Activated naive CD4-positive, alpha-beta T cell treated with anti-CD3 and anti-CD28 coated beads, Interleukin-2, amount 50 U/mL, for 16 hours (primary cell): Measurements from ENCODE around the gene FAM20B.

Experiments used
- DNase-seq: peaks from one replicate; pipeline ENCODE4 v3.0.0-alpha.2; 2020

Gene FAM20B

DNA sequence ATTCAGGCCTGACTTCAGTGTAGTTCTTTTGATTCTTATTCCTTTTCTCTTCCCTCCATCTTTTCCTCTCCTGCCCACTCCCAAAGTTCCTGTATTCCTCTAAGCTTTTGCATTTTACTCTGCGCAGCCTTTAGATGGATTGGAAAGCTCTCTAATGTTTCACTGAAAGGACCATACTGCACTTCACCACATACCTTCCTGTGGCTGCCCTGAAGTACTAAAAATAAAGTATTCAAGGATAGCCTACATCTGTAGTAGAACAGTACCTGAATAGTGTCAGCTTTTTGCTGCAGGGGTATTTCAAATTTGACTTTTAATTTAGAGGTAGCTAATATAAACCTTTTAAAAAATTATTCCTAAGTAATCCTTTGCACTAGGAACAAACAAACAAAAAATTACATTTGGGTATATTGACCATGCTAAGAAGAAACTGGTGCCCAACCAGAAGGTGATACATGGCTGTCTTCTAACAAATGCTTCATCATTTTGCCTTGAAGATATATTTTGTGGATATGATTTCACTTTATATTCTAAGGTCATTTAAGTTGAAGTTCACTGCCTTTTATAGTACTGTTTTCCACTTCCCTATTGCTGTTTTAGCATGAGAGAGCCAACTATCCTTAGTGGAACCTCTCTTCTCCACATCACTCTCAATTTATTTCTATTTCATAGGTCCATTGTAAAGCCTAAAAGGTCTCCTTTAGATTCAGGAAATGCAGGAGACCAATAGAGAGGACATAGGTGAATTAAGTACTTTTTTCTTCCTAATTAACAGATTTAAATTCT lies 22.8 kb downstream of the FAM20B start:
- no peak for DNase-seq

DNA sequence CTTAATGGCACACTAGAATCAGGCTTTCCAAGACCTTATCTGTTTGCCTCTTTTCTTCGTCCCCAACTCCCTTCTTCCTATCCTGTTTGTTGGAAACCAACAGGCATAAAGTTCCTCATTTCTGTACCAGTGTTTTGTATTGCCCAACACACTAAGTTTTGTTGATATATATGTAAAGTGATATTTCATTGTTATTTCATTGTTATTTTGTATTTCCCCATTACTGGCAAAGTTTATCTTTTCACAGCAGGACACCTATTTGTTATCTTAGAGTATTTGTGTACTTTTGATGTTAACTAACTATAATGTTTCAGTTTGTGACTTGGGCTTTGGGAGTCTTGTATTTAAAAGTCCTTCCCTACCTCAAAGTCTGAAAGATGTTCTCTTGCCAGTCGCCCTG lies 27.1 kb downstream of the FAM20B start:
- DNase-seq: no peak

DNA sequence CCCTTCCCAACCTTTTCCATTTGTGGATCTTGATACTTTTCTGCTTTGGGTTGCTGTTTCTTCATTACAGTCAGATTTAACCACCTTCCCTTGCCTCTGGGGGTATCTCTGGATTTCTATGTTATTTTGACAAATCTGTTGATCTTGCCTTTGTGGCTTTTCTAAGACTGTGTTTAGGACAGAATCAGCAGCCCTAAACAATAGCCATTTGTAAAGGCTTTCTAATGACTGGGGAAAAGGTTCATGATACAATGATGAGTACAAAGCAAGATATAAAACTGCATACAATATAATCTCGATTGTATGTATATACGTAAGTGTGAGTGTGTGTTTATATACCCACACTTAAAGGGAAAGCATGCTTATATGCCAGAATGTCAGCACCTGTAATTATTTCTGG lies 27.8 kb downstream of the FAM20B start:
- DNase-seq: no peak

DNA sequence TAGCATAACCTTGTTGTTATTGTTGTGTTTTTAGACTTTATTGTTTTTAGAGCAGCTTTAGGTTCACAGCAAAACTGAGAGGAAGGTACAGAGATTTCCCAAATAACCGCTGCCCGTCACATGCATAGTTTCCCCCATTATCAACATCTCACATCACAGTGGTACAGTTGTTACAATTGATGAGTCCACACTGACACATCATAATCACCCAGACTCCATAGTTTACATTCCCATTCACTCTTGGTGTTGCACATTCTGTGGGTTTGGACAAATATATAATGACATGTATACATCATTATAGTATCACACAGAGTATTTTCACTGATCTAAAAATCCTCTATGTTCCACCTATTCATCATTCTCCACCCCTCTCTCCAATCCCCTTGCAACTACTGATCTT lies 30.2 kb downstream of the FAM20B start:
- DNase-seq: no peak

DNA sequence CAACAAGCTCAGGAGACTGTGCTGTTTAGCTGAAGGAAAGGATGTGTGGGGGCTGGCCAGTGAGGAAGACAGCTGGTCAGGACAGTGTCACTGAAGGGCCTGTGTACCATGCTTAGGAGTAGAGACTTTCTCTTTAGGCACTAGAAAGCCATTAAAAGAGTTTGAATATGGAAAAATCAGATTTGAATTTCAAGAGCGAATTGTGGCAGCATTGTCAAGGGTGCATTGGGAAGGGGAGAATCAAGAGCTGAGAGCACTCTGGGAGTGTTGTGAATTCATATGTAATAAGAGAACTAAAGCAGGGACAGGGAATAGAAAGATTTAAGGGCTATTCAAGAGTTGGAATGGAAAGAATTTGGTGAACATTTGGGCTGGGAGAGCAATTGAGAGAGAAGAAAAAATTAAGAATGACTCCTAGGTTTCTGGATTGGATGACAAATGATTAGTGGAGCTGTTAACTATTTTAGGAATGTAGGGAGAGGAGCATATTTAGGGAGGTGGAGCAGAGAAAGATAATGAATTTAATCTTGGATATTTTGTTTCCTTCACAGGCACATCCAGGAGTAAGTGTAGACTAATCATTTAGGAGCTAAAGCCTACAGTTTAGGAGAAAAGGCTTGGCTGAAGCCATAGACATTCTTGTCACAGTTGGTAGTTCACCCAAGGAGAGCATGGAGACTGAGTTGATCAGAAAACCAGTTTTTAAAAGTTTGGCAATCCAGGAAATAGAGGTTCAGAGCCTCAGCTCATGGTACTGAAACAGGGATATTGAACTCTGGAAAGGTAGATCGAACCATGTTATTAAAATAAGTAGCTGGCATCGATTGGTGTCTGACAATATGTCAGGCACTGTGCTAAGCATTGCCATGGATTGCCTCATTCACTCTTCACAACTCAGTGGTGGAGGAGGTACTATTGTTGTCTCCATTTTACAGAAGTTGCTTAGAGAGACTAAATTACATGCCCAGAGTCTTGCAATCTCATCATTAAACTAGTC lies 33.1 kb downstream of the FAM20B start:
- DNase-seq: no peak

DNA sequence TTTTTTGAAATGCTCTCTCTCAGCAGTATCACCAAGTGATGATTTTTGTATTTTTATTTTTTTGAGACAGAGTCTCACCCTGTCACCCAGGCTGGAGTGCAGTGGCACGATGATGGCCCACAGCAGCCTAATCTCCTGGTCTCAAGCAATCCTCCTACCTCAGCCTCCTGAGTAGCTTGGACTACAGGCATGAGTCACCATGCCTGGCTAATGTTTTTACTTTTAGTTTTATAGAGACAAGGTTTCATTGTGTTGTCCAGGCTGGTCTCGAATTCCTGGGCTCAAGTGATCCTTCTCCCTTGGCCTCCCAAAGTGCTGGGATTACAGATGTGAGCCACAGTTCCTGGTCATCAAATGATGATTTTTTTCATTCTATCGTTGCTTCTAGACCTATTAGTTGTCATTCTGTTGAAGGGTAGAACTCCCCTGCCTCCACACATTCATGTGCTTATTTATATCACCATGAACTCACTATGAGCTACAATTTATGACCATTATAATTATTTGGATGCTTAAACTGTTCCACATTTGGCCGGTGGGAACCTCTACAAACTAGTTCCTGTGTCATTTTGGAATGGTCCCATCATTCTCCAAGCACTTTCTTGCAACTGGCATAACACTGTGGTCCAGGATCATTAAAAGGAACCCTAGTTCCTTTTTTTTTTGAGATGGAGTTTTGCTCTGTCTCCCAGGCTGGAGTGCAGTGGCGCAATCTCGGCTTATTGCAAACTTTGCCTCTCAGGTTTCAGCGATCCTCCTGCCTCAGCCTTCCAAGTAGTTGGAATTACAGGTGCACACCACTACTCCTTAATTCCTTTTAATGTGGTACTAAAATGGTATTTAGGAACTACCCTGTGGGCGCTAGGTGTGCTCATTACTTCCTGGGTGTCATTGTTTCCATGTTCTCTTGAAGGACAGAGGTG lies 35.9 kb downstream of the FAM20B start:
- no peak for DNase-seq

DNA sequence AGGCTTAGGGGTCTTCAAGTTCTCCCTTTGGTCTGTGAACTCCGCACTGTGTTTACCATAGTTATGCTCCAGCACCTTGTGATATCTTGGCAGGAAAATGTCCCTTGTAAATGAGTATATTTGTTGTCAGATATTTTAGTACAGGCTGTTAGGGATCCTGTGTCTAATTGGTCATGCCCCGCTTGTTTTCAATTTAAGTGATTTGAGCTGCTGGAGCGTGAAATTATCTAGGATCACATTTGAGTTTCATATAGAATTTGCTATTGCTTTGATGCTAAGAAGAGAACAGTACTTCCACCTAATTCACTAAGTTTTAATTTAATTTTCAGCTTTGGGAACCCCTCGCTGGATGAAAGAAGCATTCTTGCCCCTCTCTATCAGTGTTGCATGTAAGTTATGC lies 40.8 kb downstream of the FAM20B start:
- DNase-seq: no peak

DNA sequence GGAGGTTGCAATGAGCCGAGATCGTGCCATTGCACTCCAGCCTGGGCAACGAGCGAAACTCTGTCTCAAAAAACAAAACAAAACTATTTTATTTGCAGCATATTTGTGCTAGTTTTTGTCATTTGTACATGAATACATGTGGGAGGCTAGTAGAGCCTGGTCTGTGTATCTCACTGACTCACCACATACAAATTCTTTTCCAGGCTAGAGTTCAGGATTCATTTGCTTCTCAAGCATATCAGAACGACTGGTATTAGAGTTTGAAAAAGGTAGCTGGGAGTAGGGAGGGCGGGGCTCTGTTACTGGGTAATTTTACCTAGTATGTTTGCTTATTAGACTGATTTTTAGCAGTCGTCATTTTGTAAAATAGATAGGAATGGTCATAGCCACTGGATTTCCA lies 51.7 kb downstream of the FAM20B start:
- DNase-seq: no peak

DNA sequence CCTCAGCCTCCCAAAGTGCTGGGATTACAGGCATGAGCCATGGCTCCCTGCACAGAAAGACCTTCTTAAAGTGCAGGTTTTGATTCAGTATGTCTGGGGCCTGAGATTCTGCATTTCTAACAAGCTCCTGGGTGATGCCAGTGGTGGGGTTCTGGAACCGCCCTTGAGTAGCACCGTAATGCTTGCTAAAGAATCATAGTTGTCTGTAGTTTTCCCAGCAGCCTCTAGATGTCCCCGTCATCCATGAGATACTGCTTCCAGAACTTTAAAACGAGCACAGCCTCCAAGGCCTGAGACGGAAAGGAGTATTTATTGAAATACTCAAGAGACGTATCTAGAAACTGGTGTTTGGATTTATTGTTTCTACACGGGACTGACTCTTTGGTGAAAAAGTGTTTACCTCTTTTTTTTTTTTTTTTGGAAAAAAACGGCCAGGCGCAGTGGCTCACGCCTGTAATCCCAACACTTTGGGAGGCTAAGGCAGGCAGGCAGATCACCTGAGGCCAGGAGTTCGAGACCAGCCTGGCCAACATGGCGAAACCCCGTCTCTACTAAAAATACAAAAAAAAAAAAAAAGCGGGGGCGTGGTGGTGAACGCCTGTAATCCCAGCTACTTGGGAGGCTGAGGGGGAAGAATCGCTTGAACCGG lies 53.5 kb downstream of the FAM20B start:
- peak; percentile 40 for DNase-seq

DNA sequence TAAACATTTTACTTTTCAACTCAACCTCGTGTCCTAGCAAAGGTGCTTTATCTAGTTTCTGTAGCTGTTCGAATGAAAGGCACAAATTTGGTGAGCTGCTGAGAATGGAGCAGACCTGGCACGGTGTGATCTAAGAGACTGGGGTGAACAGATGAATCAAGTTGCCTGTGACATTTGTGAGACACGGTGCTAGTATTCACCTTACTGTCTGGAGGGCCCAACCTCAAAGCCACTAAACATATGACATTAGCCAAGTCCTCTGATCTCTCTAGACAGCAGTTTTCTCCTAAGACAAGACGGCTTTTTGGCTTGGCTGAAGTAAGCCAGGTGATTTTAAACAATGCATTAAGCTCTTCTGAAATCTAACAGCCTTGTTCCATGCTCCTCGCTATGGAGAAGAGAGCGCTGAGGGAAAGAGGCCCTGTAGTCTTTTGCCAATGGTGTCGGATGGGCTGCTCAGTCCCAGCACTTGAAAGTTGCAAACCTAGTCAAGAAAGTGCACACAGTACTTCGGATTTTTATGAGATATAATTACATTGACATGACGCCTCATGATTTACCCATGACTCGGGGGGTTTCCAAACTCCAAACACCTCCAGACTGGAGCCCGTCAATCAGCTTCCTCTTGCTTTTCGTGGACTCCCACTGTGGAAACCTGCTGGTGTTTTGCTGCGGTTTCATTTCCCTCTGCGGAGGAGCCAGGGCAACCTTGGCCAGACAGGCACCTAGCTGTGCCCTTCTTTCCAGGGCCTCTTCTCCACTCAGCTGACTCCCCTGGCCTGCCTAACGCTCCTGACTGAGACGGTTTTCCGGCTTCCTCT lies 55.4 kb downstream of the FAM20B start:
- DNase-seq: peak; percentile 24

DNA sequence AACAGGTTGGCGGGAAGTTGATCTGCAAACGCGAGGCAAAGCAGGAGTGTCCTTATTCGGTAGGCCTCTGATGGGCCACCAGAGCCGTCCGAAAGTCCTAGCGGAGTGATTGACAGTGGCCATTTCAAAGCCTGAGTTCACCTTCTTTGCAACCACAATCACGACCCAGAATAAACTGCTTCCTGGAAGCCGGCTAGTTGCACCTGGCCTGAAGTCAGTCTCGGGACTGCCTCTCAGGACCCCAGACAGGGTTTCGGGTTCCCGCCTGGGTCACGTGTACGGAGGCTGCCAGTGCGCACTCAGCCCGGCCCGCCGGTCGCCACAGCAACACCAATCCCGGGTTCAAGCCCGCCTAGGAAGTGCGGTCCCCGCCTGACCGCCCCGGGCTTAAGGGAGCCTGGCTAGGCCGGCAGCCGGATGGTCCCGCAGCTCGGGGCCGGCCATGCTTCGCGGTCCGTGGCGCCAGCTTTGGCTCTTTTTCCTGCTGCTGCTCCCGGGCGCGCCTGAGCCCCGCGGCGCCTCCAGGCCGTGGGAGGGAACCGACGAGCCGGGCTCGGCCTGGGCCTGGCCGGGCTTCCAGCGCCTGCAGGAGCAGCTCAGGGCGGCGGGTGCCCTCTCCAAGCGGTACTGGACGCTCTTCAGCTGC lies 56.1 kb downstream of the FAM20B start, which contains the start of gene TOR3A:
Gene TOR3A (plus strand): TSS at position 384 of the 646 bp plus-strand sequence. CDS start 59 bp downstream, at position 443.
- DNase-seq: peak; percentile 71

DNA sequence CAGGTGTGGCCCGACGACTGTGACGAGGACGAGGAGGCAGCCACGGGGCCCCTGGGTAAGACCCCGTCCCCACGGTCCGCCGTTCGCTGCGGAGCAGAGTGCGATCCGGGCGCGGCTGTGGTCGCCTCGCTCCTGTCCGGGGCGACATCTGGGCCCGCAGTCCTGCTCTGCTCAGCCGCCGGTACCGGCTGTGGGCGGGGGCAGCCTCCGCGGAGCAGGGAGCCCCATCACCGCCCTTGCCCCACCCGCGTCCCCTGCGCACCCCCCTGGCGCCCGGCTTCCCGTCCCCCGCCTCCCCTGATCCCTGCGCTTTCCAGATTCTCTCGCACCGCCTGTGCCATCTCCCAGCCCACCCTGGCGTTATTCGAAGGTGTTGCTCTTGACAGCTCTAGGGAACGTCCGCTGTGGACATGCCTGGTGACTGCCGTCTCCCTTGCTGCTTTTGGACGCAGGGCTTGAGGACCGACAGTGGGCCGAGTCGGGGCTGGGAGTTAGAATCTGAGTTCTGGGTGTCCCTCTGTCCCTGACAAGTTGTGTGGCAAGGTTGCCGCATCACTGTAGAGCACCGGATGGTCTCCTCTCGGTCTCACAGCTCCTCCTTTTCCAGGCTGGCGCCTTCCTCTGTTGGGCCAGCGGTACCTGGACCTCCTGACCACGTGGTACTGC lies 56.8 kb downstream of the FAM20B start:
- peak; percentile 38 for DNase-seq

DNA sequence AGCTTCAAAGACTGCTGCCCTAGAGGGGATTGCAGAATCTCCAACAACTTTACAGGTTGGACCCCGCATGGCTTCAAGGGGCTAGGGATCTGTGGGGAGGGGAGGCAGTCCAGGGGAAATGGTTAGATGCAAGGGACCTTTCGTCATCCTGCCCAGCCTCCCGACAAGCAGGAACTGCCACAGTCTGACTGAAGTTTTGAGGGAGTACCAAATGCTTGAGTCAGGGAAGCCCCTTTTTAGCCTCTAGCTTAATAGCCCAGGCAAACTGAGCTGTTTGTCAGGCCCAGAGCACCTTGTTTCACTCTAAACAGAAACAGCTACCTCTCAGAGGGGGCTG lies 57.3 kb downstream of the FAM20B start:
- no peak for DNase-seq

DNA sequence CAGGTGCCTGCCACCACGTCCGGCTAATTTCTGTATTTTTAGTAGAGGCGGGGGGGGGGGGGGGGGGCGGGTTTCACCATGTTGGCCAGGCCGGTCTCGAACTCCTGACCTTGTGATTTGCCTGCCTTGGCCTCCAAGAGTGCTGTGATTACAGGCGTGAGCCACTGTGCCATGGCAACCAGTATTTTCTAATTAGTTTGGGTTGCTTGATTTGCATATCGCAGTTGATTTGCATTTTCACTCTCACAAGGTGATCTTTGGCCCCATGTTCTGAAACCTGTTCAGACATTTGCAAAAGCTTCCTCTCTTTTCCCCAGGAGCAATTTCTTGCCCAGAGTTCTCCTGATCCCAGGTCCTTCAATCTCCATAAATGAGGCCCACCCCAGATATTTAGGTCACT lies 57.8 kb downstream of the FAM20B start:
- DNase-seq: no peak

DNA sequence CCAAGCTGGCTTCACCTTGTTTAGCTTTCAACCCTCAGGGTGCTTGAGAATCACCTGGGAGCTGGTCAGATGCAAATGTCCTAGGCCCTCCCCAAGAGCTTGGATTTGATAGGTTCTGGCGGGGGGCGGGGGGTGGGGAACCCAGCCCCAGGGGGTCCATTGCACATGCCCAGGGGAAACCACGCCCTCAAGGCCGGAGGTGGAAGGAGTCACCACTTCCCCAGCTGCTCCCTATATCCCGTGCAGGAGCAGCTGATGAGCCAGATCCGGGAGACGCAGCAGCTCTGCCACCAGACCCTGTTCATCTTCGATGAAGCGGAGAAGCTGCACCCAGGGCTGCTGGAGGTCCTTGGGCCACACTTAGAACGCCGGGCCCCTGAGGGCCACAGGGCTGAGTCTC lies 62.0 kb downstream of the FAM20B start:
- no peak for DNase-seq

DNA sequence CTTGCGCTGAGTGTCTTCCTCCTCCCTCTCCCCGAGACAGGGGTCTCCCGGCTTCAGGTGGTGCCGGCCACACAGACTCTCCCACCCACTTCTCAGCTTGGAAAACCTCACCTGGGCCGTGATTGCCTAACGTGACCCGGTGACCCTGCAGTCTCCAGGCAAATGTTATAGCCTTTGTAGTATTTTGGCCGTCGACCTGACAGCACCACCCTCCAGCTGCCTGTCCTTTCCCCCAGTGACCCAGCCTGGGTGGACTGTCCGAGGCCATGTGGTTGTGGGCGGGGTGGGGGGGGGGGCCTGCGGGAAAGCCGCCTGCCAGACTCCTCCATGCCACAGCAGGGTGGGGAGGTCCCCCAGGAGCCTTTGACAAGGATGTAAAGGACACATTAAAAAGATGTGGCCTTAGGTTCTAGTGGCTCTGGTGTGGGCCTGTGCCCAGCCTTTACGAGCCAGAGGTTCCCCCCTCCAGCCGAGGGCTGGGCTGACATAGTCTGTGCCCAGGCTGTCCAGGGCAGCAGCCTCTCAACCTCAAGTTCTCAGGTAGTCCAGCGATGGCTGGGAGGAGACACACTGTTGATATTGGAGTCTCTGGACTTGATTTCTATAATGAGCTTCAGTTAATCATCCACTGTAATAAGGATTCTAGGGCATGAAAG lies 64.3 kb downstream of the FAM20B start:
- DNase-seq: no peak

DNA sequence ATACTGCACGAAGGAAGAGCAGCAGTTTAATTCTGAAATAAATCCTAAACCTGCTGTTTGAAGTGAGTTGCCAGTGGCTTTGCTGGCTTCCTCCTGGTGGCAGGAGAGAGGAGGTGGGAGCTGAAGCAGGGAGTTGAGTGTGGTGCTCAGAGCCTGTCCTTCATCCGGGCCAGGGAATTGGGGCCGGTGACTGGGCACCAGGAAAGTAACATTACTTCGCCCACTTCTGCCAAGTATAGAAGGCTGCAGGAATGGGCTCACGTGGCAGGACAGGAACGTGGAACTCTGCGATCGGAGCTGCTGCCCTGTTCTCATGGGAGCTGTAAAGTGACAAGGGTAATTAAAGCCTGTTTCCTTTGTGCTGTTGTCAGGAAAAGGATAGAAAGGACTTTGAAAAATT lies 64.8 kb downstream of the FAM20B start:
- no peak for DNase-seq

DNA sequence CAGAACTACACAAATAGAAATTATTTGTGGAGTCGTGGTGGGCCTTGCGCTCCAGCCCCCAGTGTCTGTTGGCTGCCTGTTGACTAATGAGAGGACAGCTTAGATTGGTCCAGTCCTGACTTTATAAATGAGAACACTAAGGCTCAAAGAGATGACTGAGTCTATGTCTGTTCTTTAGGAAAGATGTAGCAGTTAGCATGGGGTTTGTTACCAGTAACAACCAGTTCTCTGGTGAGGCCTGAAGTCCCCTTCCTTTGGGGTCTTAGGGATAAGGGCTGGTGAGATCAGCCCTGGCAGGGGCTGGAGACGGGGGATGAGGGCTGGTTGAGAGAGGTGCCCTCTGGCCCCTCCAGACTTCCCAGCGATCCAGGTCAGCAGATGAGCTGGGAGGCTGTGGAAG lies 65.2 kb downstream of the FAM20B start:
- no peak for DNase-seq

DNA sequence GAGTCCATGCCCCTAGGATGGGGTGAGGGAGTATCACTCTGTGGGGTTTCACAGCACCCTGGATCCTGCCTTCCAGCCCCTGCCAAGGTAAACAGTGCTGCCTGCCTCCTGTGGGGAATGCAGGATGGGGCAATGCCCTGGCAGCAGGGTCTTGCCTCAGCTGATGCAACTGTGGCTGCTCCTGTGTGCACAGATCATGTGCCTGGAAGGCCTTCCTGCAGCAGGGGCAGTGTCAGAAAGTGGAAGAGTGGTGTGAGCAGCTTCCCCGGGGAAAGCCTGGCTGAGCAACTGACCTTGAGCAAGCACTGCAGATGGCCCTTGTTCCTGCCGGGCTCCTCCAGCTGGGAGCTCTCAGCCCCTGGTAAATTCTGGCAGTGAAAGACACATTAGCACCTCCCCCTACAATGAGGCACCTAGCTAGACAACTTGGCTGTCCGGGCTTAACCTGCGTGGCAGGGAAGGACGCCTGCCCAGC lies 66.0 kb downstream of the FAM20B start:
- no peak for DNase-seq
